H9 (cell line): ENCODE measurements around the gene ADARB2. TPM values are rescaled to one million over a fixed set of nuclear protein-coding genes. Genes with fewer than 3 reads are reported as not detected.

ENCODE experiments used
- DNase-seq: peaks from one replicate; pipeline ENCODE4 v3.0.0-alpha.2; 2017
- H2AFZ ChIP-seq: one replicate; pipeline ENCODE4 v1.6.1; 2013; ENCODE audit warnings: mild to moderate bottlenecking, low read length, control low read depth, moderate library complexity
- H2AK5ac ChIP-seq: 2 replicates; pipeline ENCODE4 v1.6.1; 2013; ENCODE audit warnings: low read length, control low read depth, mixed read lengths; ENCODE audit not compliant: insufficient read length
- H2BK120ac ChIP-seq: one replicate; pipeline ENCODE4 v1.6.1; 2013; ENCODE audit warnings: low read depth, mild to moderate bottlenecking, low read length, control low read depth, inconsistent platforms; ENCODE audit not compliant: poor library complexity, severe bottlenecking
- H2BK12ac ChIP-seq: 2 replicates; pipeline ENCODE4 v1.6.1; 2013; ENCODE audit warnings: low read length, control low read depth, mixed read lengths, low read depth; ENCODE audit not compliant: insufficient read length
- H2BK15ac ChIP-seq: 2 replicates; pipeline ENCODE4 v1.6.1; 2013; ENCODE audit warnings: low read depth, low read length, control low read depth
- H2BK20ac ChIP-seq: one replicate; pipeline ENCODE4 v1.6.1; 2013; ENCODE audit warnings: low read depth, mild to moderate bottlenecking, low read length, control low read depth, inconsistent platforms; ENCODE audit not compliant: poor library complexity, severe bottlenecking
- H2BK5ac ChIP-seq: 2 replicates; pipeline ENCODE4 v1.6.1; 2013; ENCODE audit warnings: low read length, control low read depth, mixed read lengths; ENCODE audit not compliant: insufficient read length
- H3K14ac ChIP-seq: 2 replicates; pipeline ENCODE4 v1.6.1; 2013; ENCODE audit warnings: low read length, control low read depth; ENCODE audit not compliant: insufficient read depth
- H3K18ac ChIP-seq: 2 replicates; pipeline ENCODE4 v1.6.1; 2013; ENCODE audit warnings: low read depth, mild to moderate bottlenecking, mixed read lengths, low read length, control low read depth; ENCODE audit not compliant: insufficient read length
- H3K23ac ChIP-seq: 2 replicates; pipeline ENCODE4 v1.6.1; 2013; ENCODE audit warnings: low read length, control low read depth, mixed read lengths, low read depth; ENCODE audit not compliant: insufficient read length
- H3K23me2 ChIP-seq: 2 replicates; pipeline ENCODE4 v1.6.1; 2013; ENCODE audit warnings: low read depth, mild to moderate bottlenecking, mixed read lengths, low read length, control low read depth; ENCODE audit not compliant: insufficient read length, poor library complexity, severe bottlenecking
- H3K27ac ChIP-seq: 2 replicates; pipeline ENCODE4 v1.5.1; 2013; ENCODE audit warnings: low read length, control low read depth, mixed read lengths, low read depth; ENCODE audit not compliant: insufficient read length
- H3K27me3 ChIP-seq: 2 replicates; pipeline ENCODE4 v1.6.1; 2013; ENCODE audit warnings: low read length, control low read depth, inconsistent platforms; ENCODE audit not compliant: insufficient read depth
- H3K4ac ChIP-seq: 2 replicates; pipeline ENCODE4 v1.6.1; 2013; ENCODE audit warnings: low read depth, mild to moderate bottlenecking, control low read depth, inconsistent platforms, low read length, moderate library complexity
- H3K4me1 ChIP-seq: 2 replicates; pipeline ENCODE4 v1.6.1; 2013; ENCODE audit warnings: low read length, control low read depth, inconsistent platforms; ENCODE audit not compliant: insufficient read depth
- H3K4me2 ChIP-seq: 2 replicates; pipeline ENCODE4 v1.6.1; 2013; ENCODE audit warnings: low read length, control low read depth, mixed read lengths; ENCODE audit not compliant: insufficient read length, insufficient read depth
- H3K56ac ChIP-seq: 2 replicates; pipeline ENCODE4 v1.6.1; 2013; ENCODE audit warnings: low read depth, mild to moderate bottlenecking, mixed read lengths, low read length, control low read depth; ENCODE audit not compliant: insufficient read length
- H3K79me1 ChIP-seq: 2 replicates; pipeline ENCODE4 v1.6.1; 2013; ENCODE audit warnings: low read depth, mild to moderate bottlenecking, moderate library complexity, low read length, control low read depth, inconsistent platforms; ENCODE audit not compliant: insufficient read depth, poor library complexity, severe bottlenecking
- H3K79me2 ChIP-seq: 2 replicates; pipeline ENCODE4 v1.6.1; 2013; ENCODE audit warnings: low read length, control low read depth, inconsistent platforms; ENCODE audit not compliant: insufficient read depth
- H3K9ac ChIP-seq: 2 replicates; pipeline ENCODE4 v1.6.1; 2013; ENCODE audit warnings: low read length, control low read depth, mixed read lengths; ENCODE audit not compliant: insufficient read length; ENCODE audit errors: extremely low read depth
- H3K9me3 ChIP-seq: one replicate; pipeline ENCODE4 v1.6.1; 2013; ENCODE audit warnings: low read depth, low read length, inconsistent platforms; ENCODE audit not compliant: control insufficient read depth
- H3T11ph ChIP-seq: one replicate; pipeline ENCODE4 v1.6.1; 2013; ENCODE audit warnings: mild to moderate bottlenecking, low read length, control low read depth, inconsistent platforms
- H4K20me1 ChIP-seq: one replicate; pipeline ENCODE4 v1.6.1; 2013; ENCODE audit not compliant: control insufficient read depth, insufficient read length, insufficient read depth
- H4K5ac ChIP-seq: 2 replicates; pipeline ENCODE4 v1.6.1; 2013; ENCODE audit warnings: low read depth, mild to moderate bottlenecking, mixed read lengths, low read length, control low read depth; ENCODE audit not compliant: insufficient read length
- H4K8ac ChIP-seq: replicated peaks from 2 replicates; pipeline ENCODE4 v1.6.1; 2013; ENCODE audit warnings: low read length, control low read depth, mixed read lengths, low read depth; ENCODE audit not compliant: insufficient read length
- H4K91ac ChIP-seq: 2 replicates; pipeline ENCODE4 v1.6.1; 2013; ENCODE audit warnings: low read depth, mild to moderate bottlenecking, moderate library complexity, mixed read lengths, low read length, control low read depth; ENCODE audit not compliant: insufficient read length
- H3K27ac Mint-ChIP-seq, 3 experiments: 2 replicates in 2 of 3; 3 replicates in 1 of 3; pipeline ENCODE4 v1.8.0; 2020 to 2021; ENCODE audit warnings: mixed read lengths in 3 of 3, mild to moderate bottlenecking in 1 of 3, moderate library complexity in 1 of 3
- H3K27me3 Mint-ChIP-seq: 2 replicates; pipeline ENCODE4 v1.8.0; 2021; ENCODE audit warnings: low read depth, mild to moderate bottlenecking, moderate library complexity, mixed read lengths
- H3K36me3 Mint-ChIP-seq, 3 experiments: 2 replicates in 2 of 3; 3 replicates in 1 of 3; pipeline ENCODE4 v1.8.0; 2020 to 2021; ENCODE audit warnings: low read depth in 3 of 3, mixed read lengths in 3 of 3; ENCODE audit not compliant: insufficient read depth in 1 of 3
- H3K4me1 Mint-ChIP-seq, 2 experiments: 2 replicates each; pipeline ENCODE4 v1.8.0; 2020; ENCODE audit warnings: mixed read lengths in 2 of 2
- H3K4me3 Mint-ChIP-seq, 2 experiments: 2 replicates in 1 of 2; 3 replicates in 1 of 2; pipeline ENCODE4 v1.8.0; 2020 to 2021; ENCODE audit warnings: mild to moderate bottlenecking in 2 of 2, mixed read lengths in 2 of 2, moderate library complexity in 1 of 2
- H3K9me3 Mint-ChIP-seq, 2 experiments: 2 replicates in 1 of 2; 3 replicates in 1 of 2; pipeline ENCODE4 v1.8.0; 2020; ENCODE audit warnings: mild to moderate bottlenecking in 2 of 2, mixed read lengths in 2 of 2, moderate library complexity in 1 of 2
- WGBS: extraction: QIAGEN DNeasy Blood & Tissue Kit; methylation state at CpG from one replicate; pipeline ENCODE4 v1.1.7; 2013; ENCODE audit warnings: missing lambda C conversion rate, low lambda C conversion rate, mixed read lengths; ENCODE audit not compliant: insufficient read length; ENCODE audit errors: extremely low coverage; 5-methylcytosine and 5-hydroxymethylcytosine counted together
- total RNA-seq: library from RNA; stranded (reverse); gene quantifications from 2 replicates; pipeline ENCODE4 v1.2.1, GENCODE V29; 2021
- TF ChIP-seq, protein P1 (sequence below): fragments of 200-600 bp; sonication (generic); conservative IDR thresholded peaks from 3 replicates; pipeline ENCODE4 v1.8.0; 2021; ENCODE audit warnings: antibody characterized with exemption, mild to moderate bottlenecking

The ADARB2 gene
- total RNA-seq, 1 experiment from 2014 or later, result 0.87 TPM

DNA sequence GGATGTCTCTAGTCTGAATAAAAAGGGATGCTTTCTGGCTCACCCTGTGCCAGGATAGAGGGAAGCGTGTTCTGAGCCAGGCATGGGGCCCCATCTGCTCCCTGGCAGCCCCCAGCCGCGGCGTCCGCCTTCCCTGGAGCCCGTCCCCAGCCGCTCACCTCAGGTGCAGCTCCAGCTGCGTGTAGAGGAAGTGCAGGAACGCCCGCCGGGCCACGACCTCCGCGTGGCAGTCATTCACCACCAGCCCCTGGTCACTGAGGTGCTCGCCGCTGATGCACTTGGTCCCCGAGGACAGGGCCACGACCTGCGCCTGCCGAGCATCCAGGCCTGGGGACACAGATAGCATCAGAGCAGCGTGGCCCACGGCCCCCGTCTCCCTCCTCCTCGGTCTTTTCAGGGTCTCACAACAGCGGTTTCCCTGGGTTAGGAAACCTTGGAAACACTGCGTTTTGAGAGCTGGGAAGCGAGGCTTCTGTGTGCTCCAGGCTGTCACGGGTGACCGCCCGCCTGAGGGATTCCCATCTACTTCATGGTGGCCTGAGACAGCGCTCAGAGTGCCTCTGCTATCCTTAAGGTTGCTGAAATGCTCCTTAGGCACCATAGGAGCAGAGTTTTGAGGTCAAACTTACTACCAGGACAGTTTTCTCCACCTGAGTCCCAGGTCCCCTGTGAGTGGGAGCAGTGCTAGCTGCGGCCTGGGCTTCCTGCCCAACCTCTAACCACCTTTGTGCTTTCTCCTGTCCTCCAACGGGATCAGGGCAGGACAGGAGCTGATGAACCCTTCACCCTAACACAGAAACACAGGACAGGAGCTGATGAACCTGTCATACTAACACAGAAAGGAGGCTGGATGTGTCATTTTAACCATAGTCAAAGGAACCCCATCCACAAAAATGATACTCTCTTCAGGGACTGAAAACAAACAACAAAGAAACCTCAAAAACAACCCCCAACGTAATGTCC is 495.1 kb downstream of the ADARB2 start:
- Histone ChIP-seq H2BK12ac (no peak overlapping the region), H4K20me1 (no peaks in the 10 kb centered on the region), H3K18ac (no peak overlapping the region), H2AK5ac (no peak overlapping the region), H3K23me2 (no peaks in the 10 kb centered on the region), H2BK20ac (no peak overlapping the region), H2AFZ (no peak overlapping the region), H3K79me1 (no peaks in the 10 kb centered on the region), H4K91ac (no peak overlapping the region), H3K56ac (no peak overlapping the region), H3K9ac (no peak overlapping the region), H3T11ph (no peak overlapping the region), H3K23ac (no peak overlapping the region), H3K27me3 (no peaks in the 10 kb centered on the region), H3K27ac (no peak overlapping the region), H3K4ac (no peak overlapping the region), H3K4me1 (no peaks in the 10 kb centered on the region), H4K8ac (no peak overlapping the region), H2BK15ac (no peak overlapping the region), H3K4me2 (no peak overlapping the region), H3K14ac (no peak overlapping the region), H2BK120ac (no peak overlapping the region), H3K79me2 (no peaks in the 10 kb centered on the region), H2BK5ac (no peak overlapping the region), H4K5ac (no peak overlapping the region), H3K9me3 (no peaks in the 10 kb centered on the region)
- Mint-ChIP-seq H3K4me3 (no peak overlapping the region), H3K9me3 (peaks cover 2 to 3% of the 10 kb centered on the region in 2 experiments; a peak in 2 of 5 replicates), H3K36me3 (0 out of 7 replicates have a peak, but pooled peaks cover 0 to 2% (median 0%) of the 10 kb centered on the region in 3 experiments), H3K4me1 (peaks cover 10% of the 10 kb centered on the region in 2 experiments), H3K27me3 (peaks cover 3% of the 10 kb centered on the region), H3K27ac (peak overlapping the region in 2 of 3 experiments; percentile 19 to 44; a peak in 3 of 7 replicates)
- no peak for DNase-seq
- TF ChIP-seq, protein P1, sequence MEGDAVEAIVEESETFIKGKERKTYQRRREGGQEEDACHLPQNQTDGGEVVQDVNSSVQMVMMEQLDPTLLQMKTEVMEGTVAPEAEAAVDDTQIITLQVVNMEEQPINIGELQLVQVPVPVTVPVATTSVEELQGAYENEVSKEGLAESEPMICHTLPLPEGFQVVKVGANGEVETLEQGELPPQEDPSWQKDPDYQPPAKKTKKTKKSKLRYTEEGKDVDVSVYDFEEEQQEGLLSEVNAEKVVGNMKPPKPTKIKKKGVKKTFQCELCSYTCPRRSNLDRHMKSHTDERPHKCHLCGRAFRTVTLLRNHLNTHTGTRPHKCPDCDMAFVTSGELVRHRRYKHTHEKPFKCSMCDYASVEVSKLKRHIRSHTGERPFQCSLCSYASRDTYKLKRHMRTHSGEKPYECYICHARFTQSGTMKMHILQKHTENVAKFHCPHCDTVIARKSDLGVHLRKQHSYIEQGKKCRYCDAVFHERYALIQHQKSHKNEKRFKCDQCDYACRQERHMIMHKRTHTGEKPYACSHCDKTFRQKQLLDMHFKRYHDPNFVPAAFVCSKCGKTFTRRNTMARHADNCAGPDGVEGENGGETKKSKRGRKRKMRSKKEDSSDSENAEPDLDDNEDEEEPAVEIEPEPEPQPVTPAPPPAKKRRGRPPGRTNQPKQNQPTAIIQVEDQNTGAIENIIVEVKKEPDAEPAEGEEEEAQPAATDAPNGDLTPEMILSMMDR, result no peak
- no CpG with 5 or more reads among the region's 34 CpGs for WGBS
